HL-60/S4 treated with phorbol 12-myristate 13-acetate at 8.2 ng/mL for 4 days and 3 days (cell line): ENCODE data around the gene PXN.
"Not testable (repeated sequence)": the region's sequence is repeated elsewhere in the genome, so short reads cannot be mapped to it uniquely, and the experiment has no call there.

Experiments
- in situ Hi-C: fragments of 300-500 bp; cut with MboI; formaldehyde crosslinking; loops from 2 replicates; pipeline ENCODE4 v1.15.0; 2022; ENCODE audit warnings: low sequenced_read_pairs

PXN gene

GRCh38 chr12:120227233-120228040 is 38.1 kb downstream of the PXN start:
- in situ Hi-C loops: no loop called here

- in situ Hi-C loops: no loop called here
These were observed 39.5 kb downstream of the PXN start for GRCh38 chr12:120225852-120226640.

GRCh38 chr12:120225200-120225558 is 40.4 kb downstream of the PXN start:
- in situ Hi-C loops: no loop called here

- in situ Hi-C loops: no loop called here
These were observed 41.0 kb downstream of the PXN start for GRCh38 chr12:120224304-120225199.

- in situ Hi-C loops: no loop called here
These were observed 41.8 kb downstream of the PXN start for GRCh38 chr12:120223458-120224303.

GRCh38 chr12:120222288-120222832 is 43.2 kb downstream of the PXN start:
- in situ Hi-C loops: no loop called here

- in situ Hi-C loops: no loop called here
These were observed 44.0 kb downstream of the PXN start for GRCh38 chr12:120221576-120221900.

- in situ Hi-C loops: no loop called here
These were observed 44.5 kb downstream of the PXN start for GRCh38 chr12:120220838-120221575.

GRCh38 chr12:120218680-120219606 is 46.6 kb downstream of the PXN start:
- in situ Hi-C loops: no loop called here

- in situ Hi-C loops: no loop called here
These were observed 48.6 kb downstream of the PXN start for GRCh38 chr12:120216742-120217605.

- in situ Hi-C loops: no loop called here
These were observed 49.5 kb downstream of the PXN start for GRCh38 chr12:120215766-120216735.

- in situ Hi-C loops: no loop called here
These were observed 50.2 kb downstream of the PXN start for GRCh38 chr12:120215357-120215735.

GRCh38 chr12:120214626-120215356 is 50.7 kb downstream of the PXN start:
- in situ Hi-C loops: no loop called here

GRCh38 chr12:120213758-120214157 is 51.8 kb downstream of the PXN start:
- in situ Hi-C loops: no loop called here

- in situ Hi-C loops: not testable (repeated sequence)
These were observed 52.3 kb downstream of the PXN start for GRCh38 chr12:120213182-120213581.

- in situ Hi-C loops: no loop called here
These were observed 53.2 kb downstream of the PXN start for GRCh38 chr12:120212301-120212700.
